HG03521 (cell line): ENCODE measurements around the gene AMPD3.
"Not testable (repeated sequence)": the region's sequence is repeated elsewhere in the genome, so short reads cannot be mapped to it uniquely, and the experiment has no call there.

ENCODE experiments used
- ATAC-seq: cut with Tn5 transposase; IDR thresholded peaks from one replicate; pipeline ENCODE4 v1.9.1; 2021; ENCODE audit warnings: mild to moderate bottlenecking, moderate library complexity; ENCODE audit not compliant: unreplicated experiment

The AMPD3 gene

GRCh38 chr11:10436683-10437082 is 18.4 kb upstream of the AMPD3 start:
- ATAC-seq = not testable (repeated sequence)

GRCh38 chr11:10438458-10438857 is 16.6 kb upstream of the AMPD3 start:
- no peak for ATAC-seq

- no peak for ATAC-seq
These were observed 15.7 kb upstream of the AMPD3 start for GRCh38 chr11:10439351-10439750.

- no peak for ATAC-seq
These were observed 15.1 kb upstream of the AMPD3 start for GRCh38 chr11:10439924-10440323.

GRCh38 chr11:10440401-10440800 is 14.7 kb upstream of the AMPD3 start:
- no peak for ATAC-seq

- no peak for ATAC-seq
These were observed 14.0 kb upstream of the AMPD3 start for GRCh38 chr11:10441091-10441490.

GRCh38 chr11:10441652-10442503 is 13.2 kb upstream of the AMPD3 start:
- ATAC-seq = peak; percentile 92

GRCh38 chr11:10443152-10443551 is 11.9 kb upstream of the AMPD3 start:
- ATAC-seq = no peak

- no peak for ATAC-seq
These were observed 11.3 kb upstream of the AMPD3 start for GRCh38 chr11:10443721-10444235.

GRCh38 chr11:10444725-10445315 is 10.2 kb upstream of the AMPD3 start:
- ATAC-seq = no peak

- ATAC-seq = no peak
These were observed 7.6 kb upstream of the AMPD3 start for GRCh38 chr11:10447445-10447844.

GRCh38 chr11:10450462-10451425 is 4.3 kb upstream of the AMPD3 start:
- ATAC-seq = no peak

GRCh38 chr11:10451426-10452116 is 3.5 kb upstream of the AMPD3 start:
- ATAC-seq = no peak

GRCh38 chr11:10452211-10452767 is 2.8 kb upstream of the AMPD3 start:
- no peak for ATAC-seq

GRCh38 chr11:10453261-10453660 is 1.8 kb upstream of the AMPD3 start:
- ATAC-seq = no peak

GRCh38 chr11:10455637-10456487 is 798 bp downstream of the AMPD3 start:
- peak; percentile 52 for ATAC-seq

GRCh38 chr11:10456519-10456918 is 1.5 kb downstream of the AMPD3 start:
- no peak for ATAC-seq

- ATAC-seq = no peak
These were observed 2.8 kb downstream of the AMPD3 start for GRCh38 chr11:10457901-10458300.
